ENCODE measurements around the gene GPC6.

- TF ChIP-seq CTCF (optimal IDR thresholded peaks at IDR 0.05 in 1 of 3, IDR thresholded peaks at IDR 0.05 in 1 of 3, conservative IDR thresholded peaks at IDR 0.05 in 1 of 3; ENCODE audit: extremely low read depth in 1 of 3, insufficient read depth in 2 of 3, low read length in 3 of 3) (no peak), EZH2 (IDR thresholded peaks at IDR 0.05; ENCODE audit: low read length) (no peak)
Observed at GRCh38 chr13:93730780-93731179, 504.2 kb downstream of the GPC6 start.

Measured in keratinocyte (primary cell).